HFF-Myc (cell line): Measurements from ENCODE around the gene HCN4.

ENCODE experiments used
- DNase-seq: peaks from one replicate; pipeline ENCODE4 v3.0.0-alpha.2; 2011; ENCODE audit warnings: low read depth; ENCODE audit errors: extremely low read depth
- H3K4me3 ChIP-seq: replicated peaks from 2 replicates; pipeline ENCODE4 v1.5.1; 2011; ENCODE audit warnings: low read depth, mild to moderate bottlenecking, control low read depth, low read length
- TF ChIP-seq, protein P1 (sequence below): IDR thresholded peaks from 2 replicates; pipeline ENCODE4 v1.5.1; 2012; ENCODE audit warnings: mild to moderate bottlenecking, low read depth, low read length, control low read depth; ENCODE audit errors: missing control alignments

Gene HCN4

DNA sequence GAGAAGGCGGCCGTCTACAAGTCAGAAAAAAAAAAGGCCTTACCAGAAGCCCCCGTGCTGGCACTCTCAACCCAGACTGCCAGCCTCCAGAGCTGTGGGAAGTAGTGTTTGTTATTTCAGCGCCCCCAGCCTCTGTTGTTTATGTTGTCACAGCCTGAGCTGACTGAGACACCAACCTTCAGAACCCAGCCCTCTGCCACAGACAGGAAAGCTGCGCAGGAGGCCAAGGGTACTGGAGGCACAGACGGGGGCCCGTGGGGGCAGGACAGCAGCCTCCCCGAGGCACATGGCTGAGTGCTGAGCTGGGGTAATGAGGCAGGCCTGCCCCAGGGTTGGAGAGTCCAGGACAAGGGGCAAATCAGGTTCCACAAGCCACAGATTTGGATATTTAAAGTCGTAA, 33.7 kb downstream of the HCN4 start:
- H3K4me3 ChIP-seq: no peak overlapping the region
- TF ChIP-seq, protein P1, sequence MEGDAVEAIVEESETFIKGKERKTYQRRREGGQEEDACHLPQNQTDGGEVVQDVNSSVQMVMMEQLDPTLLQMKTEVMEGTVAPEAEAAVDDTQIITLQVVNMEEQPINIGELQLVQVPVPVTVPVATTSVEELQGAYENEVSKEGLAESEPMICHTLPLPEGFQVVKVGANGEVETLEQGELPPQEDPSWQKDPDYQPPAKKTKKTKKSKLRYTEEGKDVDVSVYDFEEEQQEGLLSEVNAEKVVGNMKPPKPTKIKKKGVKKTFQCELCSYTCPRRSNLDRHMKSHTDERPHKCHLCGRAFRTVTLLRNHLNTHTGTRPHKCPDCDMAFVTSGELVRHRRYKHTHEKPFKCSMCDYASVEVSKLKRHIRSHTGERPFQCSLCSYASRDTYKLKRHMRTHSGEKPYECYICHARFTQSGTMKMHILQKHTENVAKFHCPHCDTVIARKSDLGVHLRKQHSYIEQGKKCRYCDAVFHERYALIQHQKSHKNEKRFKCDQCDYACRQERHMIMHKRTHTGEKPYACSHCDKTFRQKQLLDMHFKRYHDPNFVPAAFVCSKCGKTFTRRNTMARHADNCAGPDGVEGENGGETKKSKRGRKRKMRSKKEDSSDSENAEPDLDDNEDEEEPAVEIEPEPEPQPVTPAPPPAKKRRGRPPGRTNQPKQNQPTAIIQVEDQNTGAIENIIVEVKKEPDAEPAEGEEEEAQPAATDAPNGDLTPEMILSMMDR: no peak
- no peak for DNase-seq

- TF ChIP-seq, protein P1: no peak
- no peak for DNase-seq
- no peak overlapping the region for H3K4me3 ChIP-seq
Measured at GRCh38 chr15:73334086-73334485, 34.7 kb downstream of the HCN4 start.

DNA sequence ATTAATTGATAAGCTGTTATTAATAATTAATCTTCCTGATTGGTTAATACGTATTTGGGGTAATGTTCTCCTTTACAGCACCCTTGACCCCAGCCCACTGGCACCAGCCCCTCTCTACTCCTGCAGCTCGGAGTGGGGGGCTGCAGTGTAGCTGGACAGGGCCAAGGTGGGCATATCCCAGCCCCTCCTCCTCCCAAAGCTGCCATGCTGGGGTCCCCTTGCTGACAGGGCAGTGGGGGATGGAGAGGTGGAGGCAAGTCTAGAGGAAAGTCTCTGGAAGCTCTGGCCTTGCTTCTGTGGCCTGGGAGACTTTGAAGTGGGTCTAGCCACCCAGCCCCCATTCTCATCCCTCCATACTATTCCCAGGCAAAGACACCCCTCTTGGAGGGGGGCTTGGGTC, 35.8 kb downstream of the HCN4 start:
- DNase-seq: no peak
- no peak overlapping the region for H3K4me3 ChIP-seq
- TF ChIP-seq, protein P1: no peak

- TF ChIP-seq, protein P1: no peak
- H3K4me3 ChIP-seq: no peak overlapping the region
- DNase-seq: no peak
Measured at GRCh38 chr15:73331991-73332925, 36.5 kb downstream of the HCN4 start.

- TF ChIP-seq, protein P1: no peak
- H3K4me3 ChIP-seq: no peak overlapping the region
- no peak for DNase-seq
Measured at GRCh38 chr15:73331501-73331900, 37.3 kb downstream of the HCN4 start.

DNA sequence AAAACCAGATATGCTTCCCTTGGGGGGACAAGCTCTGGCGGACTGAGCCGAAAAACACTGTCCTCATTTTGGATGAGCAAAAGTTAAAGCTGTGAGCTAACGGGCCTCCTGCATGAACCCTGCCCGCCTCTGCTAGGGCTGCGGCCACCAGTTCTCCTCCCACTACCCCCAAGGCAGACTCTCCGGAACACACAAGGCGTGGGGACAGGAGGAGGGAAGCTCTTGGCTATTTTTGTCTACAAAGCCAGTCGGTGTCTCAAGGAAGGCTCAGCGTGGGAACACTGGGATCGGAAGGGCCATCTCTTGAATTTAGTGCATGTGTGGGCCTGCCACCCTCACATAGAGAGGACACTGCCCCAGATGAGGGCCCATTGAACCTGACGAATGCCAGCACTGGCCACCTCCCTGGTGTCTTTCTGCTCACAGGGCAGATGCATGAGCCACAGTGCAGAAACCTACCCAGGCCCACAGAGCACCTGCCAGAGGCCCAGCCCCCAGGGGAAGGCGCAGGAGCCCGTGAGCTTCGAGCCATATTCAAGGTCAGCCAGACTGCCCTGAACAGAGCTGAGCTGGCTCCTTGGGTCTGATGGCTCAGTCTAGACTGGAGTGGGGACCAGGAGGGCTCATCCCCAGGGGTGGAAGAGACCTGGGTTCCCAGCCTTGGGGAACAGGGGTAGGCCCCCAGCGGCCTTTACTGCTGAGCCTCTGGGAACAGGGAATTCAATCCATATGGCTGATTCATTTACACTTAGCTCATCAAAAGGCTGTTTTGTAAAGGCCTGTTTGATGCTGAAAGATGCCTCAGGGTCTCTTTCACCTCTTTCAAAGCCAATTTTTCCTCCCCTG, 38.3 kb downstream of the HCN4 start:
- H3K4me3 ChIP-seq: no peak overlapping the region
- no peak for DNase-seq
- TF ChIP-seq, protein P1: no peak
